Measurements from ENCODE around the gene IL5RA. TPM values are rescaled to one million over a fixed set of nuclear protein-coding genes. Genes with fewer than 3 reads are reported as not detected.

Gene IL5RA
- polyA plus RNA-seq, 4 donors = 0.41 to 0.69 (median 0.53) TPM

DNA sequence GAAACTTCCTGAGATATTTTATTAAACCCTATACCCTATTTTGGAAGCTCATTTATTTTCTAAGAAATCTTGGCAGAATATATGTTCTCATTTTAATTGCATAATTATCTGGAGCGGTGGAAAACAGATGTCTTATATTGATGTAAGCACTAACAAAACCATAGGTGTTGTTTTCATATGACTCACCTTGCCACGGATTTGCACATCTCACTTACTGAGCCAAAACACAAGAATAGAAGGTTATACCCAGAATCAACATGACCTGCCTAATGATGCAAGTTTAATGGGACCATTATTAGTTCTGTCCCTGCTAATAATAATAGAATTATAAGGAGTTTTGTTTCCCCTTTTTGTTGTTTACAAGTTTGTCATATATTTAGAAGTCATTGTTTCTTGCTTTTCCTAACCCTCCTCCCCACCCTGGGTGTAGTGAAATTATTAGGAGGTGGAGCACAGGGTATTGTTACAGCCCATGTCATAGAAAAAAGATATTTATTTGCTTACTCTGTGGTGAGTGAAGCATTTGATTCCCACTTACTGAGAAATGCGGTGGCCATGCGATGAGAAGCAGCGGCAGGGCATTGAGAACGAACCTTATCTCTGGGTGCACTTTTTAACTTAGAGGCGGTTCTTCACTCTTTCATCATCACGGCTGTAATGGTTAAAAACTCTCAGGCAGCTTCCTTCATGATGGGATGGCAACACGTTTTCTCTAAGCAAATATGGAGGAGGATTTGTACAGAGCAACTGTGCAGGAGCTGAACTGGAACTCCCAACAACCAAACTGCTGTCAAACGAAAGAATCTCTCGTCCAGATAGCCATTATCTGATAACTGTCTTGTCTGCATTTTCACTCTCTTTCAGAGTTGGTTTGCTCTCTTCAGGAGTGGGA lies 521 bp downstream of the IL5RA start:
- DNase-seq (ENCODE audit: low read depth in 4 of 4, low spot score in 2 of 4) = peak in 1 of 4 donors; percentile 18

DNA sequence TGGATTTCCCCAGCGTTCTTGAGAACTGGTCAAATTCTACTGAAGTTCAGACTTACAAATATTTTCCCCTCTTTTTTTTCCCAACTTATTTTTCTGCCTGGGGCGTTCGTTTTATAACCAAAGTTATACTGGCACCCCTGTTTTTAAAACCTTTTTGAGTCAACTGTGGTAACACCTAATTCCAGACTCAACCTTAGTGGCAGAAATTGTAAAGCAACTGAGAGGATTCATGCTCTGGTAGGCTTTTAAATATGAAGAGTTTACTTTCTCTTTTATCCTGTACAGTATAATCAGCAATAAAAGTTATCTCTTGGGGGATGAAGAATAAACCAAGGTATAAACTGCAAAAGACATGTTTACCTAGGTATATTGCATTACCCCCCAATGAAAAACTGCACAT lies 2.3 kb downstream of the IL5RA start:
- no peak for DNase-seq (ENCODE audit: low read depth in 4 of 4, low spot score in 2 of 4)

DNA sequence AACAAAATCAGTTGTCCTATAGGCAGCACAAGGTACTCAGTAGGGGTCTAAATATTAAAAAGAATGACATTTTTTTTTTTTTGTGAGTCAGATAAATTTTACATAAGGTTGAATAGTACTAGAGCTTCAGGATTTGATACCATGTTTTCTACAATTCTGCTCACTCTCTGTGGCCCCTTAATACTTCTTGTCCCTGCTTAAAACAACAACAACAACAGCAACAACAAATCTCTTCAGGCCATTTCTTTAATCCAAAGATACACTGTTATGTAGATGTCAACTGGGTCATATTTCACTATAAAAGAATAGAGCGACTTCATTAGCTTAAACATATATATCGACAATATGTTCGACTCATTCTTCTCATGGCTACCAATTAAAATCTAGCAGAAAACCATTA lies 3.0 kb downstream of the IL5RA start:
- no peak for DNase-seq (ENCODE audit: low read depth in 4 of 4, low spot score in 2 of 4)

DNA sequence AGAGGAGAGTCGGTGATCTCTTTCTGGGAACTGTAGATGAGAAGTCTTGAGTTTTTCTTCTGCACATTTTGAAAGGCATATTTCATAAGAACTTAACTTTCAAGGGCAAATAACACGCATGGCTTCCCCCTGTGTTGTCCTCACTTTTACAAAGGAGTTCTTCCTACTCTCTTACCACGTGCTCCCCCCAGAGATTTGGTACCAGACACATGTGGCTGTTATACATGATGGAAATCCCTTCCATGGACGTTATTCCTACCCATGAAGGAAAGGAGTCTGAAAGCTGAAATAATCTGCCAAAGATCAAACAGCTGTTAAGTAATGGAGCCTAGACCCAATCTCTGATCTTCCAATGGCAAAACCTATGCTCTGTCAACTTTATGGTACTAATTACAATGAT lies 4.4 kb downstream of the IL5RA start:
- no peak for DNase-seq (ENCODE audit: low read depth in 4 of 4, low spot score in 2 of 4)

DNA sequence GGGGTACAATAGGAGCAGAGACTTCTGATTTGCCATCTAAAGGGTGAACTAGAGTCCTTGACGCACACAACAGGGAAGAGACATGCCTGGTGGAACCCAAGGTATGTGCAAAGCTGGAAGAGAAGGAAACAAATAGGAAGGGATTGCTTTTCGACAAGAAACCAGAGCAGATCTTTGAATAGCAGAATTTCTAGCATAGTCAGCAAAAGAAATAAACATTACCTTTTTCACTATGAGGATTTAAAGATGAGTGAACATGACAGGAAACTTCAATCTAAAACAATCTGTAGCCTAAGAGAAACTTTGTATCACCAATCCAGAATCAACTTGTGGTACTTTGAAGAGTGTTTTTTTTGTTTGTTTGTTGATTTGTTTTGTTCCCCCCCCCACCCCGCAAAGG lies 4.9 kb downstream of the IL5RA start:
- DNase-seq (ENCODE audit: low read depth in 4 of 4, low spot score in 2 of 4) = no peak

DNA sequence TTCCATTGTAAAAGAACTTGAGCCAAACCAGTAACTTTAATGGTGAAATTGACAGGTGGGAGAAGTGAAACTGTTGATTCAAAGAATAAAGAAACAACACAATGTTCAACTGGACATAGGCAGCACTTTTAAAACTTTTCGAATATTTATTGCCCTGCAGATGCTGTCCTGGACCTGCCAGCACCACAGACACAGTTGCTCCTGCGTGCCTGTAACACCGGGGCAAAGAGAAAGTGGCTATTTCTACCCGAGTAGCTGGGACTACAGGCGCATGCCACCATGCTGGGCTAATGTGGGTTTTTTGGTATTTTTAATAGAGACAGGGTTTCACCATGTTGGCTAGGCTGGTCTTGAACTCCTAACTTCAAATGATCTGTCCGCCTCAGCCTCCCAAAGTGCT lies 7.4 kb downstream of the IL5RA start:
- no peak for DNase-seq (ENCODE audit: low read depth in 4 of 4, low spot score in 2 of 4)

DNA sequence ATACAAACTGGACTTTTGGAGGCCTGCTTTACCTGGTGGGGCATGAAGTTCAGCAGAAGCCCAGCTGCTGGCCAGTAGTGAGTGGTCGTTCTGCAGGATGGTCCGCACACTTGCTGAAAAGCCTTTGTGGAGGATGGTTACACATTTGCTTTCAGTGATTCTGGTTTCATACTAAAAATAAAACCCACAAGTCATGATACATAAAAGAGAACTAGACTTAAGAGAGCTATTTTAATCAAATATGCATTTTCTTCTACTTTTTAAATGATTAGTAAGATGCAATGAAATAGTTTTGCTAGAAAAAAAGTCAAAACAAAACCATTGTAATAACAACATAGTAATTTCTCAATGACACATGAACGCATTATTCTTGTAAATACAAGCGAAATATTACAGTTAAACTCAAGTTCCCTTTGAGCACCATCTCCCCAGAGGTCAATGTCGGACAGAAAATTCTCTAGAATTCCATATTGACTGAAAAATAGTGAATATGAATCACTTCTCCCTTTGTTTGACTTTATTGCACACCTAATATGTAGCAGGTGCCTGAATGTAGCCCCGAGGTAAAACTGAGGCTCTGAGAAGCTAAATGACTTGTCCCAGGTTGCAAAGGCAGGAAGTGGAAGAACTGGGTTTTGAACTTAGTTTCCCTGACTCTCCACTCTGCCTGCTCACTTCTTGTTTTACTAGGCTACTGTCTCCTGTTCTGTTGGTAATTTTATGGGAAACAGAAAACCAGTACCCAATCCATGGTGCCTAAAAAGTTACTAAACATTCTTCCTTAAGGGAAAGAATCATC lies 8.3 kb downstream of the IL5RA start:
- DNase-seq (ENCODE audit: low read depth in 4 of 4, low spot score in 2 of 4) = no peak

DNA sequence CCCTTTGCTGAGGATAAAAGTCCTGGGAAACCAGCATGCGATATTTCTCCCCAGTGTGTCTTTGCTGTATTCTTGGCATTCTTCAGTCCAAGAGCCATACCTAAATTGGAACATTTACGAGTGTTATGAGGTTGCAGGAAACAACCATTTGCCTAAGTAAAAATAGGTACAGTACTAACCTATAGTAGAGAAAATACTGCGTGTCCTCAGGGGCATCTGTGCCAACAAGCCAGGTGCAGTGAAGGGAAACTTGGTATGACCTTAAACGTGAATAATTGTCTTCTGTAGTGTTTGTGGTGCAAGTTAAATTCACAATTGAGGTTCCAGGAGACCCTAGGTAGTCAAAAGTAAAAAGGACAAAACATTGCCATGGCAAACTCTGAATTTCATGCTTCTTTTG lies 12.2 kb downstream of the IL5RA start:
- DNase-seq (ENCODE audit: low read depth in 4 of 4, low spot score in 2 of 4) = no peak

DNA sequence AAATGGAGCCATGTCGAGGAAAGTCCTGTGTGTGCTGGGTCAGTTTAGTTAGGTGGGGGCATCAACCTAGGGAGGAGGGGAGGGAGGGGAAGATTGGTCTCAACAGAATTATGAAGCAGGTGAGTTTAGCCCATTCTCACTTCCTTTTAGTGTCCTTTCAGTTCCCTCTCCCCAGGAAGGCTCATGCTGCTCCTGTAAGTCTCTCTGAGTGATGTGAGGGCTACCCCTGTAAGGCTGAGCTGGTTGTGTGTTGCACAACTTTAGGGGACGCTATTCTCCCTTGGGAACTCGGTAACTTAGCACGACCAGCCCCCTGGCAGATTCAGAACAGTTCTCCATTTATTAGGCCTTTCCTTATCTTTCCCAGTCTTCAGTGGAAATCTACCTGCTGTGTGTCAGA lies 21.2 kb downstream of the IL5RA start:
- DNase-seq (ENCODE audit: low read depth in 4 of 4, low spot score in 2 of 4) = no peak

DNA sequence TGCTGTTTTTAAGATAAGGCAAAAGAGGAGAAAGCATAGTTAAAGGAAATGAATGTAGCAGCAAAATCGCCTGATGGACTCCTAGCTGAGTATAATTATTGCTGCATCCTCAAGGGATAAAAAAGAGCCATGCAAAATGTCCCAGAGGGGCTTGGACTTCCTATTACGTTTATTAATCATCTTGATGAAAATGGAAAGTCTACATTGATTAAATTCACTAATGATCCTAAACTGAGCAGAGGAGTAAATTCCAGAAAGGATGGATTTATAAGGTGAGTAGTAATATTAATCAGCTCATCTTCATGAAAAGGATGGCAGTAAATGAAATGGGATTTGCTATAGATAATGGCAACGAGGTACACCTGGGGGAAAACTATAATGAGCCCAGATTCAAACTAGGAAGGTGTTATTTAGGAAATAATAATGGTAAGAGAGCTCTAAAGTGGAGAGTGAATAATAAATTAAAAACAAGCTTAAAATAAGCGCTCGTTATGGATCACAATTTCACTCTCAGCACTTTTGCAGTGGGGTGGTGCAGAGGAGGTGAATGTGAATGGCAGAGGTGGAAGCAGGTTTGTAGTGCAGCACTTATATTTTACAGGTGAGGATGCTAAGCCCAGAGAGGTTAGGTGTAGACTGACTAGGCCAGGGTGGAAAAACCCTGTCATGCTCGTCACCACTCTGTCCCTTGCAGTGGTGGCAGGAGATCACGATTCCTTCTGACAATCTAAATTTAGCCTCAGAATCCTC lies 22.3 kb downstream of the IL5RA start:
- DNase-seq (ENCODE audit: low read depth in 4 of 4, low spot score in 2 of 4) = no peak

DNA sequence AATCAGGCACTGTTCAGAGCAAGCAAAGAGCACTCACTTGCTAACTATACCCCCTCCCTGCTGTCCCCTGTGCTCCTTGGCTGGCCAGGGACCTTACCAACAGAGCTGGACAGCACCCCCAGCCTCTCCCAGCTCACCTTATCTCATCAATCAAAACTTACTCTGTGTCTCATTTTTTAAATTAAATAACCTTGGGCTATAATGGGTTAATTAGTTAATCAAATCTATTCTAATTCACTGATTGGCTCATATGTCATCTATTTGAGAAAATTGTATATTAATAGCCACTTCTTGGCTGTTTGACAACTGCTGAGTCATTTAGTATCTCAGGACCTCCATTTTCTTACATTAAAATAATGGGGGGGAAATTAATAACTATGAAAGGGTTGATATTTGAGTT lies 22.9 kb downstream of the IL5RA start:
- no peak for DNase-seq (ENCODE audit: low read depth in 4 of 4, low spot score in 2 of 4)

DNA sequence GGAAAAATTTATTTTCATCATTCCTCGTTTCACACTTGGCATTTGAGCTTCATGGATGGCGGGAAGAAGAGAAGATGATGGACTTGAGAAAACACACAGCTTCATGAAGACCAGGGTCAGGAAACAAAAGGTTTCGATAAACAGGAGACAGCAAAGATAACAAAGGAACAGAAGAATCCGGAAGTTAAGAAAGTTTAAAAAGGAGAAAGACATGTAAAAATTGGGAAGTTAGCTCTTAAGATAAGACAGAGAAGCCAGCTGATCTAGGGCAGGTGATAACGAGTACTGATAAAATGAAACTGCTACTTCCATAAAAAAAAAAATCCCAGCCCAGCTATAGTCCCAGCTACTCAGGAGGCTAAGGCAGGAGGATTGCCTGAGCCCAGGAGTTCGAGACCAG lies 23.9 kb downstream of the IL5RA start:
- DNase-seq (ENCODE audit: low read depth in 4 of 4, low spot score in 2 of 4) = no peak

DNA sequence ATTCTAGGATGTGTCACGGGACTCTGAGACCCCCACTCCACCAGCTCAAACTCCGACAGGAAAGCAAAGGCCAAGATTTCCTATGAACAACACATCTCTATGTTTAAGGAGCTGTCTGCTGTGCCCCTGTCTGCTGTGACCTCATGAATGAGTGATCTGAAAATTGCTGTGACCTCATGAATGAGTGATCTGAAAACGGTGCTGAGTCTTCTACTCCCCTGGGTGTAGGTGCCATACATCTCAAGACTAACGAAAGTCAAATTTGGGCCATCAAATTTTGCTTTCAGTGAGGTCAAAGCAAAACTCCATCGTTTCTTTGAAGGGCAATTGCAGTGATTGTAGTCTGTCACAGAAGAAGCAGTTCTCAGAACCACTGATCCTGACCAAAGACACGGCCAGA lies 24.4 kb downstream of the IL5RA start:
- DNase-seq (ENCODE audit: low read depth in 4 of 4, low spot score in 2 of 4) = no peak

DNA sequence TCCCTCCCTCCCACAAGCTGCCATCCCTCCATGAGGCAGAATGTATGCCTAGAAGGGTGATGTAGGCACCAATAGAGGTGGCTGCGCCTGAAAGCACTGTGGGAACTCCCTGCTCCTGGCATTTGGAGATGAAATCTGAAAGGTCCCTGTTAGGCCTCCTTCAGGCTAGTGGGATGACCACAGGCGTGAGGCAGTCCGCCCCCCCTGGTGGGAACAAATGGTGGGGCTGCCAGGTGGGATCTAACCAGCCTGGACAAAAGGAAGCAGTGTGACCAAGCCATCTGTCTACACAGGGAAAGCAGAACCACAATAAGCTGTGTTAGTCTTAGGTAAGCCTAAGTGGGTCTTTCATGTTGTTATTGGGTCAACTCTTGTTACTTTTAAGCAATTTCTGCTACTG lies 25.3 kb downstream of the IL5RA start:
- DNase-seq (ENCODE audit: low read depth in 4 of 4, low spot score in 2 of 4) = no peak

DNA sequence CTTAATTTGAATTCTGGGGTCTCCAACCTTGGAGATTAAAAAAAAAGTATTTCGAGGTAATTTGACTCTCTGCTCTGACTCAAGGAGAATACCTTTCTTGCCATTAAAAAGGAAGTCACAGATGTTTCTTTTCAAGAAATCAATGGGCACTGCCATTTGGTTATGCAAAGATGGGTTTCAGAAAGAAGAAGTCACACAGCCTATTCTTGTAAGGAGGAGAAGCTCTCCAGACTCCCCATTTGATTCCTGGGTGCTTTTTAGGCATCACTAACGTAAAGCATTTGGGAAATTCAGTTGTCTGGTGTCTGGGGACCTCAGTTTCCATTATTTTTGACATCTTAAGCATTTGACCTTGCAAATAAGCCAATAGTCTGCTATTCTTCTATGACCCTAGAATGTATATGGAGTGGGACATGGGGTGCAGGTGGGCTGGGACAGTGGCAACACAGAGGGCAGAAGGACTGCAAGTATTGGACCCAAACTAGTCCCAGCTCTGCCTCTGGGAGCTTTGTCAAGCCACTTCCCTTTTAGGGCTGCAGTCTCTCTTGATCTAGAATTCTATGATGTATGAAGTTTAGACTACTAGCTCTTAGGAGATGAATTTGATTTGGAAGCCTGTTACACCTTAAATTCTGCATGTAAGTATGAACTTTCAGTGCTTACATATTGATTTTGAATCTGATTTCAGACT lies 27.8 kb downstream of the IL5RA start:
- DNase-seq (ENCODE audit: low read depth in 4 of 4, low spot score in 2 of 4) = no peak

DNA sequence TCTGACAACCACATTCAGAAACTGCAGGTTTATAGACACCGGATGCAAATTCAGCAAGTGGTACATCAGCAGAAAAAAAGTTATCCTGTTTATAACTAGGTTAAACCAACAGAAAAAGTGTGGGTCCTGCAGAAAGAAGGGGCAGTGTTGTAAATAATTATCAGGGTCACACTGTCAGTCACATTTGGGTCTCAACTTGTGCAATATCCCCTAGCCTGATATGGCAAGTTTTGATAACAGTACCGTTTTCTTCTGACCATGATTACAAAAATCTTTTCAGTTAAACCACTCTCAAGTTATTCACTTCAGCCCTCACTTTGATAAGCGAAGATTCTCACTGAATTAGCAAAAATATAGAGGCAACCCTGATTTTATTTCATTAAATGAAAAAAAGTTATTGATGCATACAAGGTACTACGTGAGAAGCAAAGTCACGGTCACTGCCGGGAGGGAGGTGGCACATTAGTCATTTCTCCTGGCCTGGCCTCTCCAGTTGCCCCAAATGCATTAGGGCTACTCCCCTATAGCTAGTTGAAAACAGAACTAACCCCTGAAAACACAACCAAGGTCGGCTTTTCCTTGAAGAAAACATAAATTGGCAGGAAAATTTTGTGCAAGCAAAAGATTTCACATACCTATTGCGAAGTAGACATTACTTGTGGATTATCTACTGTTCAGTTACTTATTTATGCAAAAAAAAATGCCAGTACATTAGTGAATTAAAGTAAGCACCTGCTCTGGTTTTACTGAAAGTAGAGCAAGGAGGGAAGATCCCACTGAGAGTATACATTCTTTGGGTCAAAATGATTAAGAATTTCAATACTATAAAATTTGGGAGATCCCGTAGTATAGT lies 28.6 kb downstream of the IL5RA start:
- no peak for DNase-seq (ENCODE audit: low read depth in 4 of 4, low spot score in 2 of 4)

DNA sequence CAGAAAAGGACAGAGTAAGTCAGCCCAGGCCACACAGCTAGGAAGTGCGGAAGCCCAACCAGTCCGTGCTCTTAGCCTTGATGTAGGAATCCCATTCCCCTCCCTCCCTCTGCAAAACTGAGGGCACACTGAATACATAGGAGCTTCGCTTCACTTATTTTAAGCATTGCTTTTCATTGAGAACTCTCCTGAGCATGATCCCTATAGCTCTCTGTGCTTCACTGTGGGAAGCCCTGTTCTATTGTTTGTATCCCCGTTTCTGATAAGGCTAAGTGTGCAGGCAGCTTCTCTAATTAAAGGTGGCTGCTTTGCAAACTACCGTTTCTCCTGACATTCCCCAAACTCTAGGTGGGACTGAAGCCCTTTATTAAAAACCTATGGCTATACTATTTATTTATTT lies 29.9 kb downstream of the IL5RA start:
- no peak for DNase-seq (ENCODE audit: low read depth in 4 of 4, low spot score in 2 of 4)

DNA sequence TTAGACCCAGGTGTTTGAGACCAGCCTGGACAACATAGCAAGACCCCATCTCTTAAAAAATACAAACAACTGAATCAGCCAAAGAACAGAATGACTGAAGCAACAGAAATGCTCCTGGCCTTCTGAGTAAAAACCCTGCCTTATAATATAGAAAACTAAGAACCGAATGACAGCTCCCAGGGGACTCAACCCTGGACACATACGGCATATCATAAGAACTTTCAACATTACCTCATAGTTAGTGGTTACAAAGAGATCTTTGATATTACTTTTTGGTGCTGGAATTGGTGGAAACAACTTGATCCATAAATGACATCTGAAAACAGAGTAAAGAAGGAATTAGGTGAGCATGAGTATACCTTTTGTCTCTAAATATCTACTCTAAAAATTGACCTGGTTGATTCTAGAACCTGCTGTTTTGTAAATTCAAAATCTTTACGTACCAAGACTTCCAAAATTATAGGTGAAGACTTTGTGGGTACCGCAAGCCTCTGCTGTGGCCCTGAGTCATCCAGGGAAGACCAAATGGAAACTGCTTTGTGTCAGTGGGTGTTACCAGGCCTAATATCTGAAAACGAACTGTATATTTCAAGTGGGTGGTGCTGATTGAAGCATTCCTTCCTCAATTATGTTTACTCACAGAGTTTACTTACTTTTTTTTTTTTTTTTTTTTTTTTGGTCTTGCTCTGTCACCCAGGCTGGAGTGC lies 35.5 kb downstream of the IL5RA start:
- DNase-seq (ENCODE audit: low read depth in 4 of 4, low spot score in 2 of 4) = no peak

DNA sequence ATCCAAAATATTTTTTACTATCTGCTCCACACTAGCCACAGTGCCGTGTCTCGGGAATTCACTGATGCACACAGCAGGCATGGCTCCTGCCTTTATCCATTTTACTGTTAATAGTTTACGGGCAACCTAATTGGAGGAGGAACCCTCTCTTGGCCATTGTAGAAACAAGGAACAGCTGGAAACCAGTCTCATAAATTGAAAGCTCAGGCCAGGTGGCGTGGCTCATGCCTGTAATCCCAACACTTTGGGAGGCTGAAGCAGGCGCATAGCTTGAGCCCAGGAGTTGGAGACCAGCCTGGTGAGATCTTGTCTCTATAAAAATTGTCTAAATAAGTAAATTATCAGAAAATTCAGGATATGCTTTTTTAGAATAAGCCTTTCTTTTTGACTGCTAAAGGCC lies 39.0 kb downstream of the IL5RA start:
- peak in 2 of 4 donors; percentile 10 for DNase-seq (ENCODE audit: low read depth in 4 of 4, low spot score in 2 of 4)

Measured in left renal cortex interstitium (tissue), 4 donors.